Large intestine (tissue), 3 donors: ENCODE measurements around the gene HOXA4. TPM values are rescaled to one million over a fixed set of nuclear protein-coding genes. Genes with fewer than 3 reads are reported as not detected.

Experiments
- DNase-seq, 2 donors: peaks; one replicate each; pipeline versions ENCODE4 v3.0.0 to v3.0.0-alpha.2; 2013
- H3K27ac ChIP-seq: one replicate; pipeline ENCODE4 v1.5.1; 2013; ENCODE audit warnings: low read length
- H3K27me3 ChIP-seq: 2 replicates; pipeline ENCODE4 v1.6.1; 2013; ENCODE audit warnings: low read length; ENCODE audit not compliant: control insufficient read depth, insufficient read depth
- H3K36me3 ChIP-seq: 2 replicates; pipeline ENCODE4 v1.6.1; 2013; ENCODE audit warnings: low read length; ENCODE audit not compliant: control insufficient read depth, insufficient read depth
- H3K4me1 ChIP-seq: one replicate; pipeline ENCODE4 v1.6.1; 2013; ENCODE audit warnings: low read length; ENCODE audit not compliant: control insufficient read depth, insufficient read depth
- H3K4me3 ChIP-seq: one replicate; pipeline ENCODE4 v1.5.1; 2013; ENCODE audit warnings: low read length
- H3K9me3 ChIP-seq: one replicate; pipeline ENCODE4 v1.6.1; 2013; ENCODE audit warnings: mild to moderate bottlenecking, low read depth, low read length, moderate library complexity; ENCODE audit not compliant: control insufficient read depth
- WGBS: methylation state at CpG from one replicate; pipeline ENCODE4 v1.1.5; 2013; ENCODE audit warnings: low lambda C conversion rate; ENCODE audit not compliant: insufficient coverage; 5-methylcytosine and 5-hydroxymethylcytosine counted together
- polyA plus RNA-seq: library from polyadenylated mRNA; unstranded; fragments of 120-200 nt; gene quantifications from one replicate; pipeline ENCODE4 v1.2.1, GENCODE V29; 2013

The HOXA4 gene
- polyA plus RNA-seq, 1 donor: 19.7 TPM

DNA sequence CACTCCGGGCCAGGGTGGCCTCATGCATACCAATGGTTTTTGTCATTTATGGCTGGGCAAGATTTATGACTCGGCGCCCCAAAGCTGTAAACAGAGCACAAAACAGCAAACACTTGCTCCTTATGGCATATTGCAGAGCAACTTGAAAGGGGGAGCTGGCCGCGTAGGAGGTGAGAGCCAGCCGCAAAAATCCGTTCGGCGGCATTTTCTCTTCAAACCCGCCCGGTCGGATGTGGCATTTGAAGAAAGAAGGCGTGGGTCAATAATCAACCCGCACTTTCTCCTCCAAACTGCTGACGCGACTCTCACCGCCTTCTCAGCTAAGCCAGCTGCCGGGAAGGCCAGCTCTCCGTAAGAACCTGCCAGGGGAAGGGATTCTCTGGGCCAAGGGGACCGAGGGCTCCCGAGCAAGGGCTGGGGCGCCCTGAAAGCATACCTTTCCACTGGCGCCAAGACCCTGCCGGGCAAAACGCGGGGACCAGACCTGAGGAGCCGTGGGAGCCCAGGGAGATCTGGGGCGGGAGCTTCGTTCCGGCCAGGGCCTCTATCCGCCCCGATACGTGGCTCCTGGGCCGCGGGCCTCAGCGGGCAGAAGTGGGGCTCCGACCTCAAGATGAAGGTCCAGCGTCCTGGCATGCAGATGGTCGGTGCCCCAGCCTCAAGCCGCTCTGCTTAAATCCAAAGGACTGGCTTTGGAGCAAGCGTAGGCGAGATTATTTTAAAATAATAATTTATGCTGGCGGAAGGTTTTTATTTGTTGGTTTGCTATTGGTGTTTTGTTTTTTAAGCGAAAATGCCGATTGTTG lies 15.1 kb downstream of the HOXA4 start:
- 10% methylated on average over 2 of the region's 45 CpGs for WGBS
- H3K4me3 ChIP-seq: peak overlapping the region; percentile 58
- peaks cover 23% of the 10 kb centered on the region for H3K36me3 ChIP-seq
- H3K27me3 ChIP-seq: peaks cover 3% of the 10 kb centered on the region
- H3K27ac ChIP-seq: peak overlapping the region; percentile 81
- peak in 1 of 2 donors; percentile 89 for DNase-seq
- peaks cover 61% of the 10 kb centered on the region for H3K4me1 ChIP-seq
- peaks cover 2% of the 10 kb centered on the region for H3K9me3 ChIP-seq

GRCh38 chr7:27114881-27115220 lies 15.7 kb downstream of the HOXA4 start:
- peak overlapping the region; percentile 58 for H3K4me3 ChIP-seq
- DNase-seq: no peak
- H3K27ac ChIP-seq: peak overlapping the region; percentile 81
- peaks cover 5% of the 10 kb centered on the region for H3K9me3 ChIP-seq
- 40% methylated on average over 1 of the region's 6 CpGs for WGBS
- peaks cover 3% of the 10 kb centered on the region for H3K27me3 ChIP-seq
- peaks cover 25% of the 10 kb centered on the region for H3K36me3 ChIP-seq
- peaks cover 58% of the 10 kb centered on the region for H3K4me1 ChIP-seq

DNA sequence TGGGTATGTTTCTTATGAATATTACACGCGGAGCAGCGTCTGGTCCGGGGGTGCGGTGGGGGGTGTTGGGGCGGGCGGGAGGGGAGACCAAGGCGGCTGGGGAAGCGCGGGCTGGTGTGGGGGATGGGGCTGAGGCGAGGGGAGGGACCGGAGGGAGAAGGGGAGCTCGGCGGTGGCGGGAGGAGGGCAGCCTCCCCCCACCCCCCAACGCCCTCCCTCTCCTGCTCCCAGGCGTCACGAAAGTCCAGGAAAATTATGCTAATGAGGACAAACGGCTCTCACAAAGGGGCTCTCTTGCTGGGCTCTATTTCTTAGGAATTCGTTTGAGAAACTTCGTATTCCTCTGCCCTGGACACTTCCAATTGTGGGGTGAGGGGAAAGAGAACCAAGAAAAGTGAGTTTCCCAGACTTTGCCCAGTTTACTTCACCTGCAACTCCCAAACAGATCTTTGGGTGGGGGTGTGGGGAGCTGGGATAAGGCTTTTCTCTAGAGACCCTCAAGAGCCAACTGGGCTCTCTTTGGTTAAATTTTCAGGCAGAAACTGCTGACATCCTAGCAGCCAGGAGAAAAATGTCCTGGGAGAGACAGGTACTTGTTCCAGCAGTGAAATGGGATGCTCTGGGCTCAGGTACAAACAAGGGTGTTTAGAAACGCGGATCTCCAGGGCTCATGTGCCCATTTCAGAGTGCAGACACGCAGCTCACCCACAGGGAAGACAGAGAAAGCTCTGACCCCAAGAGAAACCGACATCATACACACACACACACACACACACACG lies 16.4 kb downstream of the HOXA4 start:
- Histone ChIP-seq H3K4me3 (peak overlapping the region; percentile 53), H3K27ac (peak overlapping the region; percentile 81), H3K9me3 (peaks cover 5% of the 10 kb centered on the region), H3K4me1 (peaks cover 52% of the 10 kb centered on the region), H3K27me3 (peaks cover 3% of the 10 kb centered on the region), H3K36me3 (peaks cover 28% of the 10 kb centered on the region)
- peak in 1 of 2 donors; percentile 70 for DNase-seq
- no CpG with 5 or more reads among the region's 26 CpGs for WGBS

GRCh38 chr7:27112955-27113949 lies 17.3 kb downstream of the HOXA4 start:
- peak; percentile 80 to 89 for DNase-seq
- Histone ChIP-seq H3K36me3 (peaks cover 27% of the 10 kb centered on the region), H3K27ac (peak overlapping the region; percentile 81), H3K9me3 (peaks cover 5% of the 10 kb centered on the region), H3K4me3 (peak overlapping the region; percentile 53), H3K27me3 (peaks cover 3% of the 10 kb centered on the region), H3K4me1 (peaks cover 48% of the 10 kb centered on the region)
- WGBS: 0% methylated on average over 1 of the region's 57 CpGs

DNA sequence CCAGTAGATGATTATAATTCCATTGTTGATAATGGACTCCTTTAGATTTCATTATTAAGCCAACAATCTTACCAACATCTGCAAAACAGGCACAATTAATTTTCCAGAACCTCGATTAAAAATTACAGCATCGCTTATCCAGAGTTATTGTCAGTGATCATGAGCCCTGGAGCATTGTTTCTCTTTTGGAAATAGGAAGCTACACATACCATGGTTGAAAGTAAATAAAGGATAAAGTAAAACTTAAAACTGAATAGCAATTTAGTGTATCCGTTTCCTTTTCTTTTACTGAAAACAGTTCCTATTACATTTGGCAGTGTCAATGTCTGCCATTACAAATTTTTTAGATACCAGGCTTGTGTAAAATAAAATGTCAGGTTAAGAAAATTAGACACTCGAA lies 18.2 kb downstream of the HOXA4 start:
- WGBS: 63% methylated on average over 2 of the region's 4 CpGs
- DNase-seq: no peak
- Histone ChIP-seq H3K27me3 (peaks cover 3% of the 10 kb centered on the region), H3K9me3 (peaks cover 8% of the 10 kb centered on the region), H3K36me3 (peaks cover 30% of the 10 kb centered on the region), H3K4me1 (peaks cover 42% of the 10 kb centered on the region), H3K4me3 (peak overlapping the region; percentile 53), H3K27ac (peak overlapping the region; percentile 81)

DNA sequence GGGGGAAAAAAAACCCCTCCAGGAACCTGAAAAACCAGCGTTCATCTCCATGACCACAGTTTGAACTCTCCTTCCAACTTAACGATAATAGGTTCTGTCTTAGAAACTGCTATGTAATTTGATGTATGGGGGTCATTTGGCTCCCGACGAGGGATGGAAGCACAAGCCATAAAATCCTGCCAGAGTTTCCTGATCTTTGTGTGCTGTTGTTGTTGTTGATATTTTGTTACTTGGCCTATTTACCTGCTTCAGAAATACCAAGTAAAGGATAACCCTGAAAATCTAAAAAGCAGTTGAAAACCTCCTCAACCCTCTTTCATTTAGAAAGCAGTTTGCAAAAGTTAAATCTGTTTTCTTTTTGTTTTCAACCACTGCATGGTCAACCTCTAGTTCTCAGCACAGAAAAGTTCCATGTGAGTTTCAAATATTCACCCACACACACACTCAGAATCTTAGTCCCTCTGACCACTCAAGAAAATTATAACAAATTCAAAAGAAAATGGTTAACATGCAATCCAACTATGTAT lies 18.7 kb downstream of the HOXA4 start:
- Histone ChIP-seq H3K4me3 (peak overlapping the region; percentile 53), H3K27ac (peak overlapping the region; percentile 81), H3K4me1 (peaks cover 37% of the 10 kb centered on the region), H3K36me3 (peaks cover 27% of the 10 kb centered on the region), H3K27me3 (peaks cover 3% of the 10 kb centered on the region), H3K9me3 (peaks cover 8% of the 10 kb centered on the region)
- no peak for DNase-seq
- WGBS: no CpG with 5 or more reads among the region's 4 CpGs

DNA sequence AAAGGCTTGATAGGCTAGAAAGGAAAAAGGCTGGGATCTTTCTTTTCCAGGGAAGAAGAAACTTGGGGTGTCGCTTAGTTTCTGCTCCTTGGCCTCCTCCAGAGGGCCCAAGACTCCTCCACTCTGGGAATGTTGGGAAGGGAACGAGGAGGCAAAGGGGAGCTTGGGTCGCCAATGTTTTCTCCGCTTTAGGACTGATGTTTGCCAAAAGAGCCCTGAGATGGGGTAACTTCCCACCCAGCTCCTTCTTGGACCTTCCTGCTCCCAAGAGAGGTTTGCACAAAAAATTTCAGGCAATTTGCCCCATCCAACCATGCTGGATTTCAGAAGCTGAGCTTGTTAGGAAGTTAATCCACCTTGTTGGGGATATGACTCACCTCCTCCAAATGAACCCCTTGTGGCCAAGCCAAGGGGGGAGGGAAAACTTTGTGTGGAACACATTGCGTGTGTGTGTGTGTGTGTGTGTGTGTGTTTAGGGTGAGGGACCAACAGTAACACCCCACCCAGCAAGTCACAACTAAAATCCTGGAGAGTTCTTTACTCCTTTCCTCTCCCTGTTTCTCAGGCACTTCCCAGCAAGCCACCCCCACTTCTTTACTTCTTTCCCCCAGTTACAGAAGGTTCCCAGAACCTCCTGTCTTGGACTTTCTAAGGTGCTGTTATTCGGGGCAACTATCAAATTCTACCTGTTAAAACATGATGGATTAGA lies 19.4 kb downstream of the HOXA4 start:
- peaks cover 27% of the 10 kb centered on the region for H3K36me3 ChIP-seq
- H3K4me1 ChIP-seq: peaks cover 32% of the 10 kb centered on the region
- H3K9me3 ChIP-seq: peaks cover 10% of the 10 kb centered on the region
- WGBS: no CpG with 5 or more reads among the region's 6 CpGs
- H3K27ac ChIP-seq: peak overlapping the region; percentile 81
- H3K27me3 ChIP-seq: peaks cover 3% of the 10 kb centered on the region
- DNase-seq: no peak
- peak overlapping the region; percentile 53 for H3K4me3 ChIP-seq

- H3K36me3 ChIP-seq: peaks cover 25% of the 10 kb centered on the region
- peaks cover 10% of the 10 kb centered on the region for H3K9me3 ChIP-seq
- DNase-seq: peak; percentile 73 to 74
- peaks cover 25% of the 10 kb centered on the region for H3K4me1 ChIP-seq
- H3K4me3 ChIP-seq: peak overlapping the region; percentile 19
- H3K27ac ChIP-seq: peak overlapping the region; percentile 81
- 20% methylated on average over 1 of the region's 66 CpGs for WGBS
- peaks cover 3% of the 10 kb centered on the region for H3K27me3 ChIP-seq
Observed at GRCh38 chr7:27110186-27111031, 20.1 kb downstream of the HOXA4 start.
